GM23338 (cell line): ENCODE measurements around the gene GC.
"Not testable (repeated sequence)": the region's sequence is repeated elsewhere in the genome, so short reads cannot be mapped to it uniquely, and the experiment has no call there.

Experiments
- CREB1 ChIP-seq: fragments of 250-450 bp; sonication (Bioruptor Pico); IDR thresholded peaks from 2 replicates; pipeline ENCODE4 v1.5.0; 2020; ENCODE audit warnings: low read depth, mild to moderate bottlenecking, moderate library complexity
- CTCF ChIP-seq, 2 experiments: fragments of 200-600 bp in 1 of 2; sonication (generic) in 1 of 2; conservative IDR thresholded peaks; 2 replicates each; pipeline versions ENCODE4 v1.5.1 to v1.6.1; 2016 to 2017; ENCODE audit warnings: antibody characterized with exemption in 2 of 2, low read depth in 2 of 2, mild to moderate bottlenecking in 2 of 2, moderate library complexity in 1 of 2
- EZH2 ChIP-seq: fragments of 200-600 bp; sonication (generic); IDR thresholded peaks from one replicate; pipeline ENCODE4 v1.8.0; 2017; ENCODE audit warnings: antibody characterized with exemption, mild to moderate bottlenecking, low read depth; ENCODE audit not compliant: unreplicated experiment
- EZH2phosphoT487 ChIP-seq: fragments of 200-600 bp; sonication (generic); IDR thresholded peaks from one replicate; pipeline ENCODE4 v1.8.1; 2018; ENCODE audit warnings: antibody characterized with exemption; ENCODE audit not compliant: unreplicated experiment

- not testable (repeated sequence) for TF ChIP-seq CTCF (conservative IDR thresholded peaks at IDR 0.05; ENCODE audit: low read depth in 2 of 2); CREB1 (CRISPR knock-in tag); EZH2; EZH2phosphoT487
Measured at GRCh38 chr4:71805230-71805629, 21.4 kb upstream of the GC start.
